ENCODE measurements around the gene VIT.

Gene VIT

GRCh38 chr2:36855429-36855828 is 158.9 kb downstream of the VIT start:
- DNase-seq (ENCODE audit: insufficient read length) (no peak), FAIRE-seq (no peak)
- TF ChIP-seq POLR2A (IDR thresholded peaks at IDR 0.05; ENCODE audit: low read depth, low read length) (no peak), POLR2AphosphoS5 (IDR thresholded peaks at IDR 0.05; ENCODE audit: low read depth, low read length) (no peak), TAF1 (IDR thresholded peaks at IDR 0.05; ENCODE audit: borderline replicate concordance, low read depth, low read length) (no peak)

- DNase-seq (ENCODE audit: insufficient read length) (no peak), FAIRE-seq (peak; percentile 30)
- TF ChIP-seq POLR2A (IDR thresholded peaks at IDR 0.05; ENCODE audit: low read depth, low read length): no peak
- TF ChIP-seq TAF1 (IDR thresholded peaks at IDR 0.05; ENCODE audit: borderline replicate concordance, low read depth, low read length): no peak
- TF ChIP-seq POLR2AphosphoS5 (IDR thresholded peaks at IDR 0.05; ENCODE audit: low read depth, low read length): no peak
Observed at GRCh38 chr2:36857713-36858112, 161.2 kb downstream of the VIT start.

- peak; percentile 5 for DNase-seq (ENCODE audit: insufficient read length)
- TF ChIP-seq TAF1 (IDR thresholded peaks at IDR 0.05; ENCODE audit: borderline replicate concordance, low read depth, low read length) (no peak), POLR2AphosphoS5 (IDR thresholded peaks at IDR 0.05; ENCODE audit: low read depth, low read length) (no peak), POLR2A (IDR thresholded peaks at IDR 0.05; ENCODE audit: low read depth, low read length) (no peak)
- FAIRE-seq: peak; percentile 78
Observed at GRCh38 chr2:36858551-36859365, 162.3 kb downstream of the VIT start.

GRCh38 chr2:36859366-36859792 is 162.9 kb downstream of the VIT start:
- DNase-seq (ENCODE audit: insufficient read length) (no peak), FAIRE-seq (no peak)
- TF ChIP-seq TAF1 (IDR thresholded peaks at IDR 0.05; ENCODE audit: borderline replicate concordance, low read depth, low read length): no peak
- no peak for TF ChIP-seq POLR2A (IDR thresholded peaks at IDR 0.05; ENCODE audit: low read depth, low read length)
- TF ChIP-seq POLR2AphosphoS5 (IDR thresholded peaks at IDR 0.05; ENCODE audit: low read depth, low read length): no peak

GRCh38 chr2:36861896-36862295 is 165.4 kb downstream of the VIT start:
- no peak for DNase-seq (ENCODE audit: insufficient read length)
- FAIRE-seq: no peak
- TF ChIP-seq POLR2AphosphoS5 (IDR thresholded peaks at IDR 0.05; ENCODE audit: low read depth, low read length): no peak
- TF ChIP-seq POLR2A (IDR thresholded peaks at IDR 0.05; ENCODE audit: low read depth, low read length): no peak
- no peak for TF ChIP-seq TAF1 (IDR thresholded peaks at IDR 0.05; ENCODE audit: borderline replicate concordance, low read depth, low read length)
